EH (cell line): Measurements from ENCODE around the gene ZNF407.
"Not testable (repeated sequence)": the region's sequence is repeated elsewhere in the genome, so short reads cannot be mapped to it uniquely, and the experiment has no call there.

ENCODE experiments used
- DNase-seq: peaks from one replicate; pipeline ENCODE4 v3.0.0-alpha.2; 2015; ENCODE audit warnings: low read depth

The ZNF407 gene

GRCh38 chr18:75072672-75073371, 475.2 kb downstream of the ZNF407 start:
- DNase-seq = no peak

DNA sequence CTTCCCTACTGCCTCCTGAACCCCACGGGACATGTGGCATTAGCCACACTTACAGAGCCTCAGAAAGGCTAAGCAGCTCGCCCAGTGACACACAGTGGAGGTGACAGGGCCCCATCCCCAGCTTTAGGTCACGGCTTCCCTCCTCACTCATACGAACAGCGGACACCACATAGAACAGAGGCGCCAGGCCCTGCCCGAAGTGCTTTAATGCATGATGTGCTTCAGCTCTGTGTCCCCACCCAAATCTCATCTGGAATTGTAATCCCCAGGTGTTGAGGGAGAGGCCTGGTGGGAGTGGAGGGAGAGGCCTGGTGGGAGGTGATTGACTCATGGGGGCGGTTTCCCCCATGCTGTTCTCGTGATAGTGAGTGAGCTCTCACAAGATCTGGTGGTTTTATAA, 476.0 kb downstream of the ZNF407 start:
- DNase-seq = no peak

DNA sequence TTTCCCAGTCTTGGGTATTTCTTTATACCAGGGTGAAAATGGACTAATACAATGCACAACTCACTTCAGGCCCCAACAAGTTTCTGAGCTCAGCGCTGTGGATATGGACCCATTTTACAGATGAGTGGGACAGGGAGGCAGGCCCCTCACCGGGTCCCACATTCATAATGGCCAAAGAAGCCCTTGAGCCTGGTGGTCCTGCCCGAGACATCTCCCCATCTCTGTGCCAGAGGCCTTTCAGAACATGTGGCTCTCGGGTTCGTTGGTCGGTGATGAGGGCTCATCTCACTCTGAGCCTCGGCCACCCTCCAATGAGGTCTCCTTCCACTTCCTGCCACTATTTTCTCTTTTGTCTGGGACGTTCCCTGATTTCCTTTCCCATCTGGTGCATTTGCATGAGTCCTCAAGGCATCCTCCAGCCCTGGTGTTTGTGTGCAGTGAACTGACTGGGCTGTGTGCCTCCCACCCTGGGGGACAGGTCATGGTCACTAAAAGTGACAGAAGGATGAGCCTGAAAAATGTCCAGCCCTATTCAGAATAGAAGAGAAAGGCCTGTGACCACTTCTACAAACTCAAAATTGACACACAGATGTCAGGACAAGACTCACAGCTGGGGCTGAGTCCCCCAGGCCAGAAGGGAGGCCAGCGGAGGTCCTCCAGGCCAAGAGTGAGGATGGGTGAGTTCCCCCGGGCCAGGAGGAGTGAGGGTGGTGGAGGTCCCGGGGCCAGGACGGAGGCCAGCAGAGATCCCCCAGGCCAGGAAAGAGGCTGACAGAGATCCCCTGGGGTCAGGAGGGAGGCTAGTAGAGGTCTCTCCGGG, 476.7 kb downstream of the ZNF407 start:
- DNase-seq = no peak

DNA sequence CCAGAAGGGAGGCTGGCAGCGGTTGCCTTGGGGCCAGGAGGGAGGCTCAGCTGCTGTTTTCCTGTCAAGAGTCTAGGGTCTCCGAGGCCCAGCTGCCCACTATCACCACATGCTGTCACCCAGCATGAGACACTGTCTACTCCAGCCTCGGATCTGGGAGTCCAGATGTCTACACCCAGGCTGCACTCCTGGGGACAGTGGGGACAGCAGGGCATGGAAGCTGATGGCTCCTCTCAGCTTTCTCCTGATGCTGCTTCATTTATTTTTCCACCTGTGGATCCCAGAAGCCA, 477.3 kb downstream of the ZNF407 start:
- DNase-seq = no peak

DNA sequence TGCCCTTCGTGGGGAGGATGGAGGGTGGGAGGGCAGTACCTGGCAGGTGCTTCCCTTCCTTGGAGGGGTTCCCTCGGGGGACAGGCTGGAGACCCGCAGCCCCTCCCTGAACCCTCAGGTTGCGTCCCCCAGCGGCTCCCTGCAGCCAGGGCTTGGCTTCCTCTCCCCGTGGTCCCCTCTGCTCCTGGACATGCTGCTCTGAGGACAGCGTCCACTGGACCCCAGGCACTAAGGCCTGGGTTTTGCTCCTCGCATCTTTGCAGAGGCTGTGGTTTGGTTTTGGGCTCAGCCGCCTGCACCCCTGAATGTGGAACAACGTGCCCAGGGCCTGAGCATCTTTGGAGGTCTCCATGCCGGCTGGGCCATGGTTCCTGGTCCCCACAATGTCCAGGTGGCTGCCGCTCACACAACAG, 477.8 kb downstream of the ZNF407 start:
- no peak for DNase-seq

DNA sequence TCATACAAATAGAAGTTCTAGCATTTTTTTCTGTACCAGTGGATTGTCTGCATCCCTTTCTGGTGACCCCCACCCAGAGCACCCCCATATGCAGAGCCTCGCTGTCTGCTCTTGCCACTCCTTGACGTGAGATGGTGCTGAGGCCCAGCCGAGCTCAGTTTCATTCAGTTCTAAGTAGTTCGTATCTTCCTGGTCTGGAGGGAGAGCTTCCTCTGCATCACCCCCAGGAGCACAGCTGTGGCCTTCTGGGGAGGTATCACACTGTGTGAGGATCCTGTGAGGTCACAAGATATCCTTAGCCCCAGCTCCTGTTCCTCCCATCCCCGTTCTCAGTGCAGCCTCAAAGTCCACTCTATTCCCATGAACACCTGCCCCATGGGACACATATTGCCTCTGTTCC, 478.6 kb downstream of the ZNF407 start:
- no peak for DNase-seq

DNA sequence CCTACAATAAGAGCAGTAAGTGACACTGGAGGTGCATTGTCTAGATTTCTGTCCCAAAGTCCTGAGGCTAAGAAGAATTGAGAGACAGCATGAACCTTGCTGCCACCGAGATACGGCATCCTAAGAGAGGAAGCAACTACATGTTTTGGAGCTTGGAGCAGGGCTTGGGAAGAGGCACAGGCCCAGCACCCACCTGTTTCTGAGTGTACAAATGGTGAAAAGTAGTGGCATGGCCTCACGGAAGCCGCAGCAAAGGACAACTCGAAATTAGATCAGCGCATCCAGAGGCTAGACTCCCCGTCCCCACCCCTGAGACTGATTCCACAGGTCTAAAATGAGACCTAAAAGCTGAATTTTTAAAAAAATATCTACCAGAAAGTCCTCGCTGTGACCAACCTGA, 483.8 kb downstream of the ZNF407 start:
- no peak for DNase-seq

GRCh38 chr18:75083131-75083530, 485.5 kb downstream of the ZNF407 start:
- DNase-seq = no peak

- DNase-seq = no peak
Measured at GRCh38 chr18:75083761-75084160, 486.1 kb downstream of the ZNF407 start.

GRCh38 chr18:75085676-75086075, 488.0 kb downstream of the ZNF407 start:
- DNase-seq = not testable (repeated sequence)

DNA sequence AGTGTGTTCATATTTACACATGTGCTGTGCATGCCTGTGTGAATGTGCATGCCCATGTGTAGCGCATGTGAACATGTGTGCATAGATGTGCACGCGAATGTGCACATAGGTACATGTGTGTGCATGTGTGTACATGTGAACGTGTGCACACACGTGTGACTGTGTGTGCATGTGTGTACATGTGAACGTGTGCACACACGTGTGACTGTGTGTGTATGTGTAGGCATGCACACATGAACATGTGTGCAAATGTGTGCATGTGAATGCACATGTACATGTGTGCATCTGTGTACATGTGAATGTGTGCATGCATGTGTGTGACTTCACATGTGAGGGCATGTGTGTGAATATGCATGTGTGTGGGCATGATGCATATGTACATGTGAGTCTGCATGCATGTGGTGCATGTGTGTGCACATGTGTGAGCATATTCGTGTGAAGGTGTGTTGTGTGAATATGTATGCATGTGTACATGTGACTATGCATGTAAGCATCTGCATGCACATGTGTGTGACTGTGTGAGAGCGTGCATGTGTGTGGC, 488.9 kb downstream of the ZNF407 start:
- DNase-seq = no peak

GRCh38 chr18:75087119-75088020, 489.7 kb downstream of the ZNF407 start:
- DNase-seq = no peak

- no peak for DNase-seq
Measured at GRCh38 chr18:75088021-75088506, 490.4 kb downstream of the ZNF407 start.

- DNase-seq = no peak
Measured at GRCh38 chr18:75088622-75089211, 491.0 kb downstream of the ZNF407 start.

GRCh38 chr18:75089748-75090327, 492.2 kb downstream of the ZNF407 start:
- DNase-seq = no peak

GRCh38 chr18:75090336-75090735, 492.7 kb downstream of the ZNF407 start:
- DNase-seq = no peak

GRCh38 chr18:75097491-75098225, 500.0 kb downstream of the ZNF407 start:
- no peak for DNase-seq

DNA sequence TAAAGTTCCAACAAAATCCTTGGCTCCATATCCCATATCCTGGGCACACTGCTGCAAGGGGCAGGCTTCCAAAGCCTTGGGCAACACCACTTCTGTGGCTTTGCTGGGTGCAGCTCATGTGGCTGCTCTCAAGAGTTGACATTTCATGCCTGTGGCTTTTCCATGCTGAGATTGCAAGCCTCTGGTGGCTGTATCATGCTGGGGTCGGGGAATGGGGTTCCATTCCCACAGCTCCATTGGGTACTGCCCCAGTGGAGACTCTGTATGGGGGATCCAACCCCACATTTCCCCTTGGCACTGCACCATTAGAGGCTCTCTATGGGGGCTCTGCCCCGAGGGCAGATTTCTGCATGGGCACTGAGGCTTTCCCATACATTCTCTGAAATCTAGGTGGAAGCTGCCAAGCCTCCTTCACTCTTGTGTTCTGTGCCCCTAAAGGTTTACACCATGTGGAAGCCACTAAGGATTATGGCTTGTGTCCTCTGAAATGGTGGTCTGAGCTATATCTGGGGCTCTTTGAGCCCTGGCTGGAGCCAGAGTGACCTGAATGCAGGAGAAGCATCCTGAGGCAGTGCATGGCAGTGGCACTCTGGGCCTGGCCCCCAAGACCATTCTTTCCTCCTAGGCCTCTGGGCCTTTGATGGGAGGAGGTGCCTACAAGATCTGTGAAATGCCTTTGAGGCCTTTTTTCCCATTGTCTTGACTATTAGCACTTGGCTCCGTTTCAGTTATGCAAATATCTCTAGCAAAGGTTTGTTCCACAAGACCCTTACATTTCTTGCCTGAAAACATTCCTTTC, 503.4 kb downstream of the ZNF407 start:
- no peak for DNase-seq

GRCh38 chr18:75101916-75102315, 504.2 kb downstream of the ZNF407 start:
- DNase-seq = no peak

DNA sequence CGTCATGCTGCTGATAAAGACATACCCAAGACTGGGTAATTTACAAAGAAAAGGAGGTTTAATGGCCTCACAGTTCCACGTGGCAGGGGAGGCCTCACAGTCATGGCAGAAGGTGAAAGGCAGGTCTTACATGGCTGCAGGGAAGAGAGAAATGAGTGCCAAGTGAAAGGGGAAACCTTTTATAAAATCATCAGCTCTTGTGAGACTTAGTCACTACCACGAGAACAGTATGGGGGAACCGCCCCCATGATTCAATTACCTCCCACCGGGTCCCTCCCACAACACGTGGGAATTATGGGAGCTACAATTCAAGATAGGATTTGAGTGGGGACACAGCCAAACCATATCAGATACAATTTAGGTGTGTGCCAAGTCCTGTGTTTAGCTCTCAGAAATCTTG, 506.4 kb downstream of the ZNF407 start:
- DNase-seq = not testable (repeated sequence)
